H9 (cell line): Measurements from ENCODE around the gene YKT6. TPM values are rescaled to one million over a fixed set of nuclear protein-coding genes. Genes with fewer than 3 reads are reported as not detected.

Experiments used
- DNase-seq: peaks from one replicate; pipeline ENCODE4 v3.0.0-alpha.2; 2017
- H2AFZ ChIP-seq: one replicate; pipeline ENCODE4 v1.6.1; 2013; ENCODE audit warnings: mild to moderate bottlenecking, low read length, control low read depth, moderate library complexity
- H2AK5ac ChIP-seq: 2 replicates; pipeline ENCODE4 v1.6.1; 2013; ENCODE audit warnings: low read length, control low read depth, mixed read lengths; ENCODE audit not compliant: insufficient read length
- H2BK120ac ChIP-seq: one replicate; pipeline ENCODE4 v1.6.1; 2013; ENCODE audit warnings: low read depth, mild to moderate bottlenecking, low read length, control low read depth, inconsistent platforms; ENCODE audit not compliant: poor library complexity, severe bottlenecking
- H2BK12ac ChIP-seq: 2 replicates; pipeline ENCODE4 v1.6.1; 2013; ENCODE audit warnings: low read length, control low read depth, mixed read lengths, low read depth; ENCODE audit not compliant: insufficient read length
- H2BK15ac ChIP-seq: 2 replicates; pipeline ENCODE4 v1.6.1; 2013; ENCODE audit warnings: low read depth, low read length, control low read depth
- H2BK20ac ChIP-seq: one replicate; pipeline ENCODE4 v1.6.1; 2013; ENCODE audit warnings: low read depth, mild to moderate bottlenecking, low read length, control low read depth, inconsistent platforms; ENCODE audit not compliant: poor library complexity, severe bottlenecking
- H2BK5ac ChIP-seq: 2 replicates; pipeline ENCODE4 v1.6.1; 2013; ENCODE audit warnings: low read length, control low read depth, mixed read lengths; ENCODE audit not compliant: insufficient read length
- H3K14ac ChIP-seq: 2 replicates; pipeline ENCODE4 v1.6.1; 2013; ENCODE audit warnings: low read length, control low read depth; ENCODE audit not compliant: insufficient read depth
- H3K18ac ChIP-seq: 2 replicates; pipeline ENCODE4 v1.6.1; 2013; ENCODE audit warnings: low read depth, mild to moderate bottlenecking, mixed read lengths, low read length, control low read depth; ENCODE audit not compliant: insufficient read length
- H3K23ac ChIP-seq: 2 replicates; pipeline ENCODE4 v1.6.1; 2013; ENCODE audit warnings: low read length, control low read depth, mixed read lengths, low read depth; ENCODE audit not compliant: insufficient read length
- H3K23me2 ChIP-seq: 2 replicates; pipeline ENCODE4 v1.6.1; 2013; ENCODE audit warnings: low read depth, mild to moderate bottlenecking, mixed read lengths, low read length, control low read depth; ENCODE audit not compliant: insufficient read length, poor library complexity, severe bottlenecking
- H3K27ac ChIP-seq: 2 replicates; pipeline ENCODE4 v1.5.1; 2013; ENCODE audit warnings: low read length, control low read depth, mixed read lengths, low read depth; ENCODE audit not compliant: insufficient read length
- H3K27me3 ChIP-seq: 2 replicates; pipeline ENCODE4 v1.6.1; 2013; ENCODE audit warnings: low read length, control low read depth, inconsistent platforms; ENCODE audit not compliant: insufficient read depth
- H3K4ac ChIP-seq: 2 replicates; pipeline ENCODE4 v1.6.1; 2013; ENCODE audit warnings: low read depth, mild to moderate bottlenecking, control low read depth, inconsistent platforms, low read length, moderate library complexity
- H3K4me1 ChIP-seq: 2 replicates; pipeline ENCODE4 v1.6.1; 2013; ENCODE audit warnings: low read length, control low read depth, inconsistent platforms; ENCODE audit not compliant: insufficient read depth
- H3K4me2 ChIP-seq: 2 replicates; pipeline ENCODE4 v1.6.1; 2013; ENCODE audit warnings: low read length, control low read depth, mixed read lengths; ENCODE audit not compliant: insufficient read length, insufficient read depth
- H3K56ac ChIP-seq: 2 replicates; pipeline ENCODE4 v1.6.1; 2013; ENCODE audit warnings: low read depth, mild to moderate bottlenecking, mixed read lengths, low read length, control low read depth; ENCODE audit not compliant: insufficient read length
- H3K79me1 ChIP-seq: 2 replicates; pipeline ENCODE4 v1.6.1; 2013; ENCODE audit warnings: low read depth, mild to moderate bottlenecking, moderate library complexity, low read length, control low read depth, inconsistent platforms; ENCODE audit not compliant: insufficient read depth, poor library complexity, severe bottlenecking
- H3K79me2 ChIP-seq: 2 replicates; pipeline ENCODE4 v1.6.1; 2013; ENCODE audit warnings: low read length, control low read depth, inconsistent platforms; ENCODE audit not compliant: insufficient read depth
- H3K9ac ChIP-seq: 2 replicates; pipeline ENCODE4 v1.6.1; 2013; ENCODE audit warnings: low read length, control low read depth, mixed read lengths; ENCODE audit not compliant: insufficient read length; ENCODE audit errors: extremely low read depth
- H3K9me3 ChIP-seq: one replicate; pipeline ENCODE4 v1.6.1; 2013; ENCODE audit warnings: low read depth, low read length, inconsistent platforms; ENCODE audit not compliant: control insufficient read depth
- H3T11ph ChIP-seq: one replicate; pipeline ENCODE4 v1.6.1; 2013; ENCODE audit warnings: mild to moderate bottlenecking, low read length, control low read depth, inconsistent platforms
- H4K20me1 ChIP-seq: one replicate; pipeline ENCODE4 v1.6.1; 2013; ENCODE audit not compliant: control insufficient read depth, insufficient read length, insufficient read depth
- H4K5ac ChIP-seq: 2 replicates; pipeline ENCODE4 v1.6.1; 2013; ENCODE audit warnings: low read depth, mild to moderate bottlenecking, mixed read lengths, low read length, control low read depth; ENCODE audit not compliant: insufficient read length
- H4K8ac ChIP-seq: replicated peaks from 2 replicates; pipeline ENCODE4 v1.6.1; 2013; ENCODE audit warnings: low read length, control low read depth, mixed read lengths, low read depth; ENCODE audit not compliant: insufficient read length
- H4K91ac ChIP-seq: 2 replicates; pipeline ENCODE4 v1.6.1; 2013; ENCODE audit warnings: low read depth, mild to moderate bottlenecking, moderate library complexity, mixed read lengths, low read length, control low read depth; ENCODE audit not compliant: insufficient read length
- H3K27ac Mint-ChIP-seq, 3 experiments: 2 replicates in 2 of 3; 3 replicates in 1 of 3; pipeline ENCODE4 v1.8.0; 2020 to 2021; ENCODE audit warnings: mixed read lengths in 3 of 3, mild to moderate bottlenecking in 1 of 3, moderate library complexity in 1 of 3
- H3K27me3 Mint-ChIP-seq: 2 replicates; pipeline ENCODE4 v1.8.0; 2021; ENCODE audit warnings: low read depth, mild to moderate bottlenecking, moderate library complexity, mixed read lengths
- H3K36me3 Mint-ChIP-seq, 3 experiments: 2 replicates in 2 of 3; 3 replicates in 1 of 3; pipeline ENCODE4 v1.8.0; 2020 to 2021; ENCODE audit warnings: low read depth in 3 of 3, mixed read lengths in 3 of 3; ENCODE audit not compliant: insufficient read depth in 1 of 3
- H3K4me1 Mint-ChIP-seq, 2 experiments: 2 replicates each; pipeline ENCODE4 v1.8.0; 2020; ENCODE audit warnings: mixed read lengths in 2 of 2
- H3K4me3 Mint-ChIP-seq, 2 experiments: 2 replicates in 1 of 2; 3 replicates in 1 of 2; pipeline ENCODE4 v1.8.0; 2020 to 2021; ENCODE audit warnings: mild to moderate bottlenecking in 2 of 2, mixed read lengths in 2 of 2, moderate library complexity in 1 of 2
- H3K9me3 Mint-ChIP-seq, 2 experiments: 2 replicates in 1 of 2; 3 replicates in 1 of 2; pipeline ENCODE4 v1.8.0; 2020; ENCODE audit warnings: mild to moderate bottlenecking in 2 of 2, mixed read lengths in 2 of 2, moderate library complexity in 1 of 2
- CTCF ChIP-seq: fragments of 200-600 bp; sonication (generic); conservative IDR thresholded peaks from 3 replicates; pipeline ENCODE4 v1.8.0; 2021; ENCODE audit warnings: antibody characterized with exemption, mild to moderate bottlenecking
- WGBS: extraction: QIAGEN DNeasy Blood & Tissue Kit; methylation state at CpG from one replicate; pipeline ENCODE4 v1.1.7; 2013; ENCODE audit warnings: missing lambda C conversion rate, low lambda C conversion rate, mixed read lengths; ENCODE audit not compliant: insufficient read length; ENCODE audit errors: extremely low coverage; 5-methylcytosine and 5-hydroxymethylcytosine counted together
- total RNA-seq: library from RNA; stranded (reverse); gene quantifications from 2 replicates; pipeline ENCODE4 v1.2.1, GENCODE V29; 2021

YKT6 gene
- total RNA-seq, 1 experiment from 2014 or later = 104 TPM

GRCh38 chr7:44184873-44185446, 15.8 kb upstream of the YKT6 start:
- Histone ChIP-seq H4K8ac (no peak overlapping the region), H2BK5ac (no peak overlapping the region), H3K23me2 (no peaks in the 10 kb centered on the region), H3K18ac (no peak overlapping the region), H2BK12ac (no peak overlapping the region), H2AK5ac (no peak overlapping the region), H3K9ac (no peak overlapping the region), H2BK120ac (no peak overlapping the region), H4K20me1 (no peaks in the 10 kb centered on the region), H3K27me3 (no peaks in the 10 kb centered on the region), H3K9me3 (peaks cover 7% of the 10 kb centered on the region), H4K5ac (no peak overlapping the region), H3K14ac (no peak overlapping the region), H2AFZ (no peak overlapping the region), H3K56ac (no peak overlapping the region), H3K4me1 (no peaks in the 10 kb centered on the region), H2BK20ac (no peak overlapping the region), H3K79me2 (no peaks in the 10 kb centered on the region), H3K27ac (no peak overlapping the region), H3K4me2 (no peak overlapping the region), H3T11ph (no peak overlapping the region), H4K91ac (no peak overlapping the region), H3K4ac (no peak overlapping the region), H2BK15ac (no peak overlapping the region), H3K23ac (no peak overlapping the region), H3K79me1 (no peaks in the 10 kb centered on the region)
- Mint-ChIP-seq H3K36me3 (peaks cover 0 to 7% (median 2%) of the 10 kb centered on the region in 3 experiments; a peak in 2 of 7 replicates), H3K27ac (peak overlapping the region in 1 of 3 experiments; percentile 45; a peak in 2 of 7 replicates), H3K27me3 (peaks cover 11% of the 10 kb centered on the region), H3K4me3 (no peak overlapping the region), H3K9me3 (peaks cover 11 to 12% of the 10 kb centered on the region in 2 experiments; a peak in 4 of 5 replicates), H3K4me1 (peaks cover 22 to 28% of the 10 kb centered on the region in 2 experiments)
- TF ChIP-seq CTCF = no peak
- no CpG with 5 or more reads among the region's 2 CpGs for WGBS
- DNase-seq = no peak
